HEK293 (cell line): Measurements from ENCODE around the gene PCDH9.
A peak's percentile ranks its signal among the peaks of the same experiment; 100 is the strongest.

Source experiments
- FEZF1 ChIP-seq: fragments of 450-650 bp; formaldehyde crosslinking; IDR thresholded peaks from 2 replicates; pipeline ENCODE4 v1.5.1; 2016; ENCODE audit warnings: missing biosample characterization, missing genetic modification characterization
- ZBTB20 ChIP-seq: fragments of 450-650 bp; formaldehyde crosslinking; IDR thresholded peaks from 2 replicates; pipeline ENCODE4 v1.5.1; 2016; ENCODE audit warnings: missing biosample characterization, missing genetic modification characterization
- ZFP41 ChIP-seq: fragments of 450-650 bp; formaldehyde crosslinking; IDR thresholded peaks from 2 replicates; pipeline ENCODE4 v1.5.1; 2016; ENCODE audit warnings: missing biosample characterization, missing genetic modification characterization, borderline replicate concordance
- ZNF169 ChIP-seq: fragments of 450-650 bp; formaldehyde crosslinking; IDR thresholded peaks from 2 replicates; pipeline ENCODE4 v1.5.1; 2016; ENCODE audit warnings: missing biosample characterization, missing genetic modification characterization
- ZNF350 ChIP-seq: fragments of 450-650 bp; formaldehyde crosslinking; IDR thresholded peaks from 2 replicates; pipeline ENCODE4 v1.5.0; 2017; ENCODE audit warnings: missing biosample characterization, mild to moderate bottlenecking, missing genetic modification characterization
- ZNF423 ChIP-seq: fragments of 450-650 bp; formaldehyde crosslinking; IDR thresholded peaks from 2 replicates; pipeline ENCODE4 v1.5.1; 2016; ENCODE audit warnings: missing biosample characterization, missing genetic modification characterization
- ZNF501 ChIP-seq: fragments of 450-650 bp; formaldehyde crosslinking; IDR thresholded peaks from 2 replicates; pipeline ENCODE4 v1.5.1; 2016; ENCODE audit warnings: missing biosample characterization, missing genetic modification characterization
- ZNF558 ChIP-seq: fragments of 450-650 bp; formaldehyde crosslinking; IDR thresholded peaks from 2 replicates; pipeline ENCODE4 v1.5.1; 2016; ENCODE audit warnings: missing biosample characterization, missing genetic modification characterization
- ZNF677 ChIP-seq: fragments of 450-650 bp; IDR thresholded peaks from 2 replicates; pipeline ENCODE4 v1.5.0; 2018; ENCODE audit warnings: missing biosample characterization, mild to moderate bottlenecking, missing genetic modification characterization, moderate library complexity
- TF ChIP-seq, protein P1 (sequence below): fragments of 450-650 bp; formaldehyde crosslinking; IDR thresholded peaks from 2 replicates; pipeline ENCODE4 v1.5.1; 2016; ENCODE audit warnings: missing biosample characterization, missing genetic modification characterization
- TF ChIP-seq, protein P2 (sequence below): fragments of 450-650 bp; formaldehyde crosslinking; conservative IDR thresholded peaks from 2 replicates; pipeline ENCODE4 v1.5.1; 2016; ENCODE audit warnings: low read depth, missing biosample characterization, missing genetic modification characterization
- TF ChIP-seq, protein P3 (sequence below): fragments of 450-650 bp; formaldehyde crosslinking; IDR thresholded peaks from 2 replicates; pipeline ENCODE4 v1.5.1; 2016; ENCODE audit warnings: missing biosample characterization, missing genetic modification characterization
- TF ChIP-seq, protein P4 (sequence below): fragments of 450-650 bp; formaldehyde crosslinking; IDR thresholded peaks from 2 replicates; pipeline ENCODE4 v1.5.1; 2016; ENCODE audit warnings: missing biosample characterization, missing genetic modification characterization
- TF ChIP-seq, protein P5 (sequence below): fragments of 450-650 bp; formaldehyde crosslinking; IDR thresholded peaks from 2 replicates; pipeline ENCODE4 v1.5.1; 2016; ENCODE audit warnings: missing biosample characterization, missing genetic modification characterization, low read depth

DNA sequence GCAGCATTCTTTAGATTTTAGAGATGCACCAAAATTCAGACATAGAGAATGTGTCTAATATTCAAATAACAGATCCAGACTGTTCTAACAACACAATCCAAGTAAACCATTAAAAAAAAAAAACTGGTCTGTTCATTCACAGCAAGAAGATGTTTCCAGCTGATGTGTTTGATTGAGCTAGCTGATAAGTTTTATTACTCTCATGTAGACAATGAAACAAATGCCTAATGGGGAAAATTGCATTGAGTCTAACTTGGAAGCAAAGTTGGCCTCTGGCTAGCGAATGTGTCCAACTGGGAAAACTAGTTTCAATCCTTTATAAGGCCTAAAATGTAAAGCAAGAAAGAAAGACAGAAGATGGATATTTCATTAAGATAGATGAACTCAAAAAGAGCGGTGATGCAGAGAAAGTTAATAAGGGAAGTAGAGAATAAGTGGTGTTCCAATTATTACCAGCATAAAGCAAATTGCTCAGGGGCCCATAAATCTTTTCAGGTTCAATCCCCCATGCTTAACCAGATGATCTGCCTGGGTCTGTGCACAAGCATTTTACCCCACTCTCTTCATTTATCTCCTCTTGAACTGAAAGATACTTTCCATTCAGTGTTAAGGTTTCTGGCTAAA, 54.2 kb downstream of the PCDH9 start:
- TF ChIP-seq ZBTB20 (no peak), ZNF169 (no peak), ZNF677 (tag by site-specific recombination) (no peak), FEZF1 (tag by site-specific recombination) (peak; percentile 40), ZNF501 (tag by site-specific recombination) (no peak), ZNF350 (tag by site-specific recombination) (no peak), ZNF423 (tag by site-specific recombination) (no peak), ZNF558 (tag by site-specific recombination) (no peak), ZFP41 (tag by site-specific recombination) (no peak)
- TF ChIP-seq, protein P1, sequence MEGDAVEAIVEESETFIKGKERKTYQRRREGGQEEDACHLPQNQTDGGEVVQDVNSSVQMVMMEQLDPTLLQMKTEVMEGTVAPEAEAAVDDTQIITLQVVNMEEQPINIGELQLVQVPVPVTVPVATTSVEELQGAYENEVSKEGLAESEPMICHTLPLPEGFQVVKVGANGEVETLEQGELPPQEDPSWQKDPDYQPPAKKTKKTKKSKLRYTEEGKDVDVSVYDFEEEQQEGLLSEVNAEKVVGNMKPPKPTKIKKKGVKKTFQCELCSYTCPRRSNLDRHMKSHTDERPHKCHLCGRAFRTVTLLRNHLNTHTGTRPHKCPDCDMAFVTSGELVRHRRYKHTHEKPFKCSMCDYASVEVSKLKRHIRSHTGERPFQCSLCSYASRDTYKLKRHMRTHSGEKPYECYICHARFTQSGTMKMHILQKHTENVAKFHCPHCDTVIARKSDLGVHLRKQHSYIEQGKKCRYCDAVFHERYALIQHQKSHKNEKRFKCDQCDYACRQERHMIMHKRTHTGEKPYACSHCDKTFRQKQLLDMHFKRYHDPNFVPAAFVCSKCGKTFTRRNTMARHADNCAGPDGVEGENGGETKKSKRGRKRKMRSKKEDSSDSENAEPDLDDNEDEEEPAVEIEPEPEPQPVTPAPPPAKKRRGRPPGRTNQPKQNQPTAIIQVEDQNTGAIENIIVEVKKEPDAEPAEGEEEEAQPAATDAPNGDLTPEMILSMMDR (tag by site-specific recombination) = no peak
- TF ChIP-seq, protein P2, sequence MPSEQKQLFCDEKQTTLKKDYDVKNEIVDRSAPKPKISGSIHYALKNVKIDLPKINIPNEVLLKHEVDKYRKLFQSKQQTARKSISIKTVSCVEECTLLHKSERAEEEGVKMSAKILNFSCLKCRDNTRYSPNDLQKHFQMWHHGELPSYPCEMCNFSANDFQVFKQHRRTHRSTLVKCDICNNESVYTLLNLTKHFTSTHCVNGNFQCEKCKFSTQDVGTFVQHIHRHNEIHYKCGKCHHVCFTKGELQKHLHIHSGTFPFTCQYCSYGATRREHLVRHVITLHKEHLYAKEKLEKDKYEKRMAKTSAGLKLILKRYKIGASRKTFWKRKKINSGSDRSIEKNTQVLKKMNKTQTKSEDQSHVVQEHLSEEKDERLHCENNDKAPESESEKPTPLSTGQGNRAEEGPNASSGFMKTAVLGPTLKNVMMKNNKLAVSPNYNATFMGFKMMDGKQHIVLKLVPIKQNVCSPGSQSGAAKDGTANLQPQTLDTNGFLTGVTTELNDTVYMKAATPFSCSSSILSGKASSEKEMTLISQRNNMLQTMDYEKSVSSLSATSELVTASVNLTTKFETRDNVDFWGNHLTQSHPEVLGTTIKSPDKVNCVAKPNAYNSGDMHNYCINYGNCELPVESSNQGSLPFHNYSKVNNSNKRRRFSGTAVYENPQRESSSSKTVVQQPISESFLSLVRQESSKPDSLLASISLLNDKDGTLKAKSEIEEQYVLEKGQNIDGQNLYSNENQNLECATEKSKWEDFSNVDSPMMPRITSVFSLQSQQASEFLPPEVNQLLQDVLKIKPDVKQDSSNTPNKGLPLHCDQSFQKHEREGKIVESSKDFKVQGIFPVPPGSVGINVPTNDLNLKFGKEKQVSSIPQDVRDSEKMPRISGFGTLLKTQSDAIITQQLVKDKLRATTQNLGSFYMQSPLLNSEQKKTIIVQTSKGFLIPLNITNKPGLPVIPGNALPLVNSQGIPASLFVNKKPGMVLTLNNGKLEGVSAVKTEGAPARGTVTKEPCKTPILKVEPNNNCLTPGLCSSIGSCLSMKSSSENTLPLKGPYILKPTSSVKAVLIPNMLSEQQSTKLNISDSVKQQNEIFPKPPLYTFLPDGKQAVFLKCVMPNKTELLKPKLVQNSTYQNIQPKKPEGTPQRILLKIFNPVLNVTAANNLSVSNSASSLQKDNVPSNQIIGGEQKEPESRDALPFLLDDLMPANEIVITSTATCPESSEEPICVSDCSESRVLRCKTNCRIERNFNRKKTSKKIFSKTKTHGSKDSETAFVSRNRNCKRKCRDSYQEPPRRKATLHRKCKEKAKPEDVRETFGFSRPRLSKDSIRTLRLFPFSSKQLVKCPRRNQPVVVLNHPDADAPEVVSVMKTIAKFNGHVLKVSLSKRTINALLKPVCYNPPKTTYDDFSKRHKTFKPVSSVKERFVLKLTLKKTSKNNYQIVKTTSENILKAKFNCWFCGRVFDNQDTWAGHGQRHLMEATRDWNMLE (tag by site-specific recombination) = no peak
- TF ChIP-seq, protein P3, sequence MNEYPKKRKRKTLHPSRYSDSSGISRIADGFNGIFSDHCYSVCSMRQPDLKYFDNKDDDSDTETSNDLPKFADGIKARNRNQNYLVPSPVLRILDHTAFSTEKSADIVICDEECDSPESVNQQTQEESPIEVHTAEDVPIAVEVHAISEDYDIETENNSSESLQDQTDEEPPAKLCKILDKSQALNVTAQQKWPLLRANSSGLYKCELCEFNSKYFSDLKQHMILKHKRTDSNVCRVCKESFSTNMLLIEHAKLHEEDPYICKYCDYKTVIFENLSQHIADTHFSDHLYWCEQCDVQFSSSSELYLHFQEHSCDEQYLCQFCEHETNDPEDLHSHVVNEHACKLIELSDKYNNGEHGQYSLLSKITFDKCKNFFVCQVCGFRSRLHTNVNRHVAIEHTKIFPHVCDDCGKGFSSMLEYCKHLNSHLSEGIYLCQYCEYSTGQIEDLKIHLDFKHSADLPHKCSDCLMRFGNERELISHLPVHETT = no peak
- TF ChIP-seq, protein P4, sequence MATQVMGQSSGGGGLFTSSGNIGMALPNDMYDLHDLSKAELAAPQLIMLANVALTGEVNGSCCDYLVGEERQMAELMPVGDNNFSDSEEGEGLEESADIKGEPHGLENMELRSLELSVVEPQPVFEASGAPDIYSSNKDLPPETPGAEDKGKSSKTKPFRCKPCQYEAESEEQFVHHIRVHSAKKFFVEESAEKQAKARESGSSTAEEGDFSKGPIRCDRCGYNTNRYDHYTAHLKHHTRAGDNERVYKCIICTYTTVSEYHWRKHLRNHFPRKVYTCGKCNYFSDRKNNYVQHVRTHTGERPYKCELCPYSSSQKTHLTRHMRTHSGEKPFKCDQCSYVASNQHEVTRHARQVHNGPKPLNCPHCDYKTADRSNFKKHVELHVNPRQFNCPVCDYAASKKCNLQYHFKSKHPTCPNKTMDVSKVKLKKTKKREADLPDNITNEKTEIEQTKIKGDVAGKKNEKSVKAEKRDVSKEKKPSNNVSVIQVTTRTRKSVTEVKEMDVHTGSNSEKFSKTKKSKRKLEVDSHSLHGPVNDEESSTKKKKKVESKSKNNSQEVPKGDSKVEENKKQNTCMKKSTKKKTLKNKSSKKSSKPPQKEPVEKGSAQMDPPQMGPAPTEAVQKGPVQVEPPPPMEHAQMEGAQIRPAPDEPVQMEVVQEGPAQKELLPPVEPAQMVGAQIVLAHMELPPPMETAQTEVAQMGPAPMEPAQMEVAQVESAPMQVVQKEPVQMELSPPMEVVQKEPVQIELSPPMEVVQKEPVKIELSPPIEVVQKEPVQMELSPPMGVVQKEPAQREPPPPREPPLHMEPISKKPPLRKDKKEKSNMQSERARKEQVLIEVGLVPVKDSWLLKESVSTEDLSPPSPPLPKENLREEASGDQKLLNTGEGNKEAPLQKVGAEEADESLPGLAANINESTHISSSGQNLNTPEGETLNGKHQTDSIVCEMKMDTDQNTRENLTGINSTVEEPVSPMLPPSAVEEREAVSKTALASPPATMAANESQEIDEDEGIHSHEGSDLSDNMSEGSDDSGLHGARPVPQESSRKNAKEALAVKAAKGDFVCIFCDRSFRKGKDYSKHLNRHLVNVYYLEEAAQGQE = no peak
- TF ChIP-seq, protein P5, sequence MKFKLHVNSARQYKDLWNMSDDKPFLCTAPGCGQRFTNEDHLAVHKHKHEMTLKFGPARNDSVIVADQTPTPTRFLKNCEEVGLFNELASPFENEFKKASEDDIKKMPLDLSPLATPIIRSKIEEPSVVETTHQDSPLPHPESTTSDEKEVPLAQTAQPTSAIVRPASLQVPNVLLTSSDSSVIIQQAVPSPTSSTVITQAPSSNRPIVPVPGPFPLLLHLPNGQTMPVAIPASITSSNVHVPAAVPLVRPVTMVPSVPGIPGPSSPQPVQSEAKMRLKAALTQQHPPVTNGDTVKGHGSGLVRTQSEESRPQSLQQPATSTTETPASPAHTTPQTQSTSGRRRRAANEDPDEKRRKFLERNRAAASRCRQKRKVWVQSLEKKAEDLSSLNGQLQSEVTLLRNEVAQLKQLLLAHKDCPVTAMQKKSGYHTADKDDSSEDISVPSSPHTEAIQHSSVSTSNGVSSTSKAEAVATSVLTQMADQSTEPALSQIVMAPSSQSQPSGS (tag by site-specific recombination) = no peak
